ENCODE measurements around the gene SLC38A7. TPM values are rescaled to one million over a fixed set of nuclear protein-coding genes. Genes with fewer than 3 reads are reported as not detected.

The SLC38A7 gene
- total and polyA plus RNA-seq, 2 donors (not counting 3 experiments of a cell fraction or from before 2014, with no cell fraction given), result 33.2 to 44.4 TPM

- no peaks in the 10 kb centered on the region for H3K79me2 ChIP-seq (ENCODE audit: control insufficient read depth, insufficient read depth, low read length)
- no peak overlapping the region for H3K4me3 ChIP-seq (replicated peaks in 1 of 3; ENCODE audit: insufficient read depth in 1 of 3, low read depth in 1 of 3, low read length in 3 of 3)
- no peaks in the 10 kb centered on the region for H3K4me1 ChIP-seq (ENCODE audit: control insufficient read depth, extremely low read depth, insufficient read depth, low read length)
- H3K27me3 ChIP-seq (ENCODE audit: control insufficient read depth in 2 of 2, insufficient read depth in 2 of 2, low read length in 2 of 2), result no peaks in the 10 kb centered on the region
- H3K9me1 ChIP-seq (replicated peaks; ENCODE audit: control insufficient read depth, extremely low read depth, insufficient read depth, low read length), result no peaks in the 10 kb centered on the region
- H3K36me3 ChIP-seq (ENCODE audit: control insufficient read depth in 2 of 2, extremely low read depth in 1 of 2, insufficient read depth in 2 of 2, low read length in 2 of 2), result peaks cover 9 to 13% of the 10 kb centered on the region in 2 experiments
- dilution Hi-C loops (cut with MboI; ENCODE audit: extremely low pct_ligation_motif_present, low sequenced_read_pairs) (no loop called here), intact Hi-C loops (cut with micrococcal nuclease) (no loop called here)
- H3K4me2 ChIP-seq (ENCODE audit: insufficient read depth, low read length), result no peak overlapping the region
- CTCF ChIA-PET, result interaction anchor here (0.6 to 1.3 kb wide), 2 partner anchors 12 to 47 kb away, joined by 4 read pairs; no protein-coding TSS in a partner anchor
- no peak overlapping the region for H3K27ac ChIP-seq (ENCODE audit: insufficient read depth, low read depth, low read length)
- no TSS peak for BruUV-seq (replicated peaks)
- no peak for TF ChIP-seq JUN (IDR thresholded peaks at IDR 0.05; ENCODE audit: borderline replicate concordance, insufficient read depth, insufficient read length, low read depth)
- no peak for TF ChIP-seq EZH2 (IDR thresholded peaks at IDR 0.05; ENCODE audit: borderline replicate concordance, low read depth, low read length, severe bottlenecking)
- TF ChIP-seq POLR2AphosphoS5 (IDR thresholded peaks at IDR 0.05; ENCODE audit: insufficient read depth, low read depth, low read length), result no peak
- no peak for TF ChIP-seq FOS (IDR thresholded peaks at IDR 0.05; ENCODE audit: borderline replicate concordance, insufficient read depth, low read length)
- TF ChIP-seq, protein P1, sequence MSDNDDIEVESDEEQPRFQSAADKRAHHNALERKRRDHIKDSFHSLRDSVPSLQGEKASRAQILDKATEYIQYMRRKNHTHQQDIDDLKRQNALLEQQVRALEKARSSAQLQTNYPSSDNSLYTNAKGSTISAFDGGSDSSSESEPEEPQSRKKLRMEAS (IDR thresholded peaks at IDR 0.05; ENCODE audit: insufficient read depth, insufficient read length), result no peak
- TF ChIP-seq POLR2A (IDR thresholded peaks at IDR 0.05; ENCODE audit: low read depth, low read length), result no peak
- no peak for TF ChIP-seq GATA2 (IDR thresholded peaks at IDR 0.05; ENCODE audit: insufficient read depth, insufficient read length, low read depth, low read length)
- TF ChIP-seq MYC (IDR thresholded peaks at IDR 0.05; ENCODE audit: low read depth, low read length), result no peak
- TF ChIP-seq, protein P2, sequence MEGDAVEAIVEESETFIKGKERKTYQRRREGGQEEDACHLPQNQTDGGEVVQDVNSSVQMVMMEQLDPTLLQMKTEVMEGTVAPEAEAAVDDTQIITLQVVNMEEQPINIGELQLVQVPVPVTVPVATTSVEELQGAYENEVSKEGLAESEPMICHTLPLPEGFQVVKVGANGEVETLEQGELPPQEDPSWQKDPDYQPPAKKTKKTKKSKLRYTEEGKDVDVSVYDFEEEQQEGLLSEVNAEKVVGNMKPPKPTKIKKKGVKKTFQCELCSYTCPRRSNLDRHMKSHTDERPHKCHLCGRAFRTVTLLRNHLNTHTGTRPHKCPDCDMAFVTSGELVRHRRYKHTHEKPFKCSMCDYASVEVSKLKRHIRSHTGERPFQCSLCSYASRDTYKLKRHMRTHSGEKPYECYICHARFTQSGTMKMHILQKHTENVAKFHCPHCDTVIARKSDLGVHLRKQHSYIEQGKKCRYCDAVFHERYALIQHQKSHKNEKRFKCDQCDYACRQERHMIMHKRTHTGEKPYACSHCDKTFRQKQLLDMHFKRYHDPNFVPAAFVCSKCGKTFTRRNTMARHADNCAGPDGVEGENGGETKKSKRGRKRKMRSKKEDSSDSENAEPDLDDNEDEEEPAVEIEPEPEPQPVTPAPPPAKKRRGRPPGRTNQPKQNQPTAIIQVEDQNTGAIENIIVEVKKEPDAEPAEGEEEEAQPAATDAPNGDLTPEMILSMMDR (IDR thresholded peaks at IDR 0.05; ENCODE audit: extremely low read depth in 1 of 2, insufficient read depth in 1 of 2, low read depth in 1 of 2, low read length in 2 of 2), result no peak
- H3K9me3 ChIP-seq (replicated peaks; ENCODE audit: control insufficient read depth, insufficient read depth, low read length), result no peaks in the 10 kb centered on the region
- no peak for FAIRE-seq
- no peak overlapping the region for H3K9ac ChIP-seq (replicated peaks; ENCODE audit: extremely low read depth, insufficient read depth, low read length)
- POLR2A ChIA-PET, result no interaction called here
- no peak for DNase-seq (ENCODE audit: low read depth, low spot score)
- no peak overlapping the region for H2AFZ ChIP-seq (ENCODE audit: low read depth, low read length)
- no peaks in the 10 kb centered on the region for H4K20me1 ChIP-seq (replicated peaks; ENCODE audit: control insufficient read depth, extremely low read depth, insufficient read depth, low read length)
These were observed 24.8 kb upstream of the SLC38A7 start for GRCh38 chr16:58709333-58709732.

Measured in endothelial cell of umbilical vein (primary cell).